Mammary epithelial cell (primary cell): ENCODE measurements around the gene PHC3.

ENCODE experiments used
- EZH2 ChIP-seq: IDR thresholded peaks from 2 replicates; pipeline ENCODE4 v1.6.1; 2012; ENCODE audit warnings: low read length, inconsistent platforms, borderline replicate concordance
- TF ChIP-seq, protein P1 (sequence below), 2 donors: IDR thresholded peaks in 1 of 2; conservative IDR thresholded peaks in 1 of 2; 2 replicates each; pipeline ENCODE4 v1.5.1; 2011 to 2012; ENCODE audit warnings: inconsistent platforms in 2 of 2, low read length in 2 of 2, mild to moderate bottlenecking in 2 of 2, control low read depth in 1 of 2, low read depth in 1 of 2; ENCODE audit not compliant: insufficient read depth in 1 of 2; ENCODE audit errors: extremely low read depth in 1 of 2

GRCh38 chr3:170132335-170132734 lies 49.2 kb downstream of the PHC3 start:
- TF ChIP-seq, protein P1, sequence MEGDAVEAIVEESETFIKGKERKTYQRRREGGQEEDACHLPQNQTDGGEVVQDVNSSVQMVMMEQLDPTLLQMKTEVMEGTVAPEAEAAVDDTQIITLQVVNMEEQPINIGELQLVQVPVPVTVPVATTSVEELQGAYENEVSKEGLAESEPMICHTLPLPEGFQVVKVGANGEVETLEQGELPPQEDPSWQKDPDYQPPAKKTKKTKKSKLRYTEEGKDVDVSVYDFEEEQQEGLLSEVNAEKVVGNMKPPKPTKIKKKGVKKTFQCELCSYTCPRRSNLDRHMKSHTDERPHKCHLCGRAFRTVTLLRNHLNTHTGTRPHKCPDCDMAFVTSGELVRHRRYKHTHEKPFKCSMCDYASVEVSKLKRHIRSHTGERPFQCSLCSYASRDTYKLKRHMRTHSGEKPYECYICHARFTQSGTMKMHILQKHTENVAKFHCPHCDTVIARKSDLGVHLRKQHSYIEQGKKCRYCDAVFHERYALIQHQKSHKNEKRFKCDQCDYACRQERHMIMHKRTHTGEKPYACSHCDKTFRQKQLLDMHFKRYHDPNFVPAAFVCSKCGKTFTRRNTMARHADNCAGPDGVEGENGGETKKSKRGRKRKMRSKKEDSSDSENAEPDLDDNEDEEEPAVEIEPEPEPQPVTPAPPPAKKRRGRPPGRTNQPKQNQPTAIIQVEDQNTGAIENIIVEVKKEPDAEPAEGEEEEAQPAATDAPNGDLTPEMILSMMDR (conservative IDR thresholded peaks at IDR 0.05 in 1 of 2, IDR thresholded peaks at IDR 0.05 in 1 of 2; ENCODE audit: extremely low read depth in 1 of 2, insufficient read depth in 1 of 2, low read depth in 1 of 2, low read length in 2 of 2), result no peak
- no peak for TF ChIP-seq EZH2
